Lung (tissue), 12 donors: ENCODE data around the gene KANSL3. TPM values are rescaled to one million over a fixed set of nuclear protein-coding genes. Genes with fewer than 3 reads are reported as not detected.

Experiments
- ATAC-seq: fragments of 200-7000 bp; cut with Tn5 transposase; one replicate; pipeline ENCODE4 v1.9.1; 2020; ENCODE audit warnings: moderate number of reproducible peaks; ENCODE audit not compliant: insufficient read depth, low FRiP score
- DNase-seq, 3 donors: peaks; one replicate each; pipeline ENCODE4 v3.0.0-alpha.2; 2013 to 2017
- H3K27ac ChIP-seq, 2 donors: one replicate each; pipeline ENCODE4 v1.5.1; 2013; ENCODE audit warnings: mild to moderate bottlenecking in 2 of 2, moderate library complexity in 2 of 2, control low read depth in 1 of 2, inconsistent platforms in 1 of 2, low read depth in 1 of 2, low read length in 1 of 2
- H3K27me3 ChIP-seq, 3 donors: one replicate each; pipeline ENCODE4 v1.5.1; 2013; ENCODE audit warnings: low read length in 2 of 3; ENCODE audit not compliant: control insufficient read depth in 3 of 3, insufficient read depth in 3 of 3
- H3K36me3 ChIP-seq, 4 donors: one replicate each; pipeline ENCODE4 v1.5.1; 2013; ENCODE audit warnings: low read length in 4 of 4, mild to moderate bottlenecking in 1 of 4, moderate library complexity in 1 of 4; ENCODE audit not compliant: control insufficient read depth in 4 of 4, insufficient read depth in 4 of 4
- H3K4me1 ChIP-seq, 5 donors: one replicate each; pipeline ENCODE4 v1.5.1; 2013; ENCODE audit warnings: low read length in 5 of 5, mild to moderate bottlenecking in 2 of 5, moderate library complexity in 1 of 5; ENCODE audit not compliant: control insufficient read depth in 5 of 5, insufficient read depth in 5 of 5
- H3K4me3 ChIP-seq: one replicate; pipeline ENCODE4 v1.5.1; 2013; ENCODE audit warnings: mild to moderate bottlenecking, control low read depth, moderate library complexity
- H3K9ac ChIP-seq, 2 donors: one replicate each; pipeline ENCODE4 v1.5.1; 2013; ENCODE audit warnings: low read length in 2 of 2, control low read depth in 1 of 2; ENCODE audit not compliant: insufficient read depth in 1 of 2
- H3K9me3 ChIP-seq, 4 donors: one replicate each; pipeline ENCODE4 v1.5.1; 2013; ENCODE audit warnings: low read length in 3 of 4, mild to moderate bottlenecking in 1 of 4, moderate library complexity in 1 of 4; ENCODE audit not compliant: control insufficient read depth in 4 of 4, insufficient read depth in 3 of 4
- WGBS, 2 donors: extraction: QIAGEN DNeasy Blood & Tissue Kit; methylation state at CpG; one replicate each; pipeline ENCODE4 v1.1.7; 2013; 5-methylcytosine and 5-hydroxymethylcytosine counted together
- polyA plus RNA-seq, 2 donors: library from polyadenylated mRNA; stranded (reverse); fragments of 200-250 nt; gene quantifications; one replicate each; pipeline ENCODE4 v1.2.1, GENCODE V29; 2013
- total RNA-seq, 2 donors: library from RNA; depleted of rRNA in 1 of 2; stranded (reverse); fragments of >200 nt in 1 of 2; gene quantifications; one replicate each; pipeline ENCODE4 v1.2.1, GENCODE V29; 2014 to 2021
- TF ChIP-seq, protein P1 (sequence below): IDR thresholded peaks from 2 replicates; pipeline ENCODE4 v1.5.1; 2012; ENCODE audit warnings: mild to moderate bottlenecking; ENCODE audit errors: control extremely low read depth, extremely low read depth
- donor health status: control.
- donor health status: control.
- donor health status: Bipolar disorder and iron deficiency.
- donor health status: healthy.
- donor health status: DM: yes; HTN: yes; CAD: no.

Gene KANSL3
- total and polyA plus RNA-seq, 4 donors = 16.7 to 91.4 (median 33.6) TPM

DNA sequence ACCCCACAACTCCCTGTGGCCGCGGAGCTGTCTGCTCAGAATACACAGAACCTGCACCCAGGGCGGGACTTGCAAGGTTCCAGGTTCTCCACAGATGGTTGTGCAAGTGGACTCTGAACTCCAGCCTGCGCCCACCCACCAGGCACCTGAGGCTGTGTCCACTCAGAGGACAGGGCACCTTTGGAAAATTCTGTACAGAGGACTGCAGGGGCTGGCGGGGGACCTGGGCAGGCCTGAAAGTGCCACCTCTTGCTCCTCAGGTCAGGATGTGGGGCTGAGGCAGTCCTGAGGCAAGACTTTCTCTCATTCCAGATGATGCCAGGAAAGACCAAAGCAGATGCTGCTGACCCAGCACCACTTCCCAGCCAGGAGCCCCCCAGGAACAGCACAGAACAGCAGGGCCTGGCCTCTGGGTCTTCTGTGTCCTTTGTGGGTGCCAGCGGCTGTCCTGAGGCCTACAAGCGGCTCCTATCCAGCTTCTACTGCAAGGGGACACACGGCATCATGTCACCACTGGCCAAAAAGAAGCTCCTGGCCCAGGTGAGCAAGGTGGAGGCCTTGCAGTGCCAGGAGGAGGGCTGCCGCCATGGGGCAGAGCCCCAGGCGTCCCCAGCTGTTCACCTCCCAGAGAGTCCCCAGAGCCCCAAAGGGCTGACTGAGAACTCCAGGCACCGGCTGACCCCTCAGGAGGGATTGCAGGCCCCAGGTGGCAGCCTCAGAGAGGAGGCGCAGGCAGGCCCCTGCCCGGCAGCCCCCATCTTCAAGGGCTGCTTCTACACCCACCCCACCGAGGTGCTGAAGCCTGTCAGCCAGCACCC is 87.1 kb downstream of the KANSL3 start:
- ATAC-seq (no peak), DNase-seq (no peak)
- Histone ChIP-seq H3K27ac (no peak overlapping the region), H3K4me1 (peaks cover 0 to 14% (median 3%) of the 10 kb centered on the region in 5 donors), H3K27me3 (no peaks in the 10 kb centered on the region), H3K4me3 (no peak overlapping the region), H3K9me3 (peaks cover 0 to 2% (median 0%) of the 10 kb centered on the region in 4 donors), H3K9ac (no peak overlapping the region), H3K36me3 (peaks cover 0 to 59% (median 0%) of the 10 kb centered on the region in 4 donors)
- 93 to 96% methylated on average over 14 of the region's 14 CpGs for WGBS, 2 donors
- TF ChIP-seq, protein P1, sequence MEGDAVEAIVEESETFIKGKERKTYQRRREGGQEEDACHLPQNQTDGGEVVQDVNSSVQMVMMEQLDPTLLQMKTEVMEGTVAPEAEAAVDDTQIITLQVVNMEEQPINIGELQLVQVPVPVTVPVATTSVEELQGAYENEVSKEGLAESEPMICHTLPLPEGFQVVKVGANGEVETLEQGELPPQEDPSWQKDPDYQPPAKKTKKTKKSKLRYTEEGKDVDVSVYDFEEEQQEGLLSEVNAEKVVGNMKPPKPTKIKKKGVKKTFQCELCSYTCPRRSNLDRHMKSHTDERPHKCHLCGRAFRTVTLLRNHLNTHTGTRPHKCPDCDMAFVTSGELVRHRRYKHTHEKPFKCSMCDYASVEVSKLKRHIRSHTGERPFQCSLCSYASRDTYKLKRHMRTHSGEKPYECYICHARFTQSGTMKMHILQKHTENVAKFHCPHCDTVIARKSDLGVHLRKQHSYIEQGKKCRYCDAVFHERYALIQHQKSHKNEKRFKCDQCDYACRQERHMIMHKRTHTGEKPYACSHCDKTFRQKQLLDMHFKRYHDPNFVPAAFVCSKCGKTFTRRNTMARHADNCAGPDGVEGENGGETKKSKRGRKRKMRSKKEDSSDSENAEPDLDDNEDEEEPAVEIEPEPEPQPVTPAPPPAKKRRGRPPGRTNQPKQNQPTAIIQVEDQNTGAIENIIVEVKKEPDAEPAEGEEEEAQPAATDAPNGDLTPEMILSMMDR = no peak

DNA sequence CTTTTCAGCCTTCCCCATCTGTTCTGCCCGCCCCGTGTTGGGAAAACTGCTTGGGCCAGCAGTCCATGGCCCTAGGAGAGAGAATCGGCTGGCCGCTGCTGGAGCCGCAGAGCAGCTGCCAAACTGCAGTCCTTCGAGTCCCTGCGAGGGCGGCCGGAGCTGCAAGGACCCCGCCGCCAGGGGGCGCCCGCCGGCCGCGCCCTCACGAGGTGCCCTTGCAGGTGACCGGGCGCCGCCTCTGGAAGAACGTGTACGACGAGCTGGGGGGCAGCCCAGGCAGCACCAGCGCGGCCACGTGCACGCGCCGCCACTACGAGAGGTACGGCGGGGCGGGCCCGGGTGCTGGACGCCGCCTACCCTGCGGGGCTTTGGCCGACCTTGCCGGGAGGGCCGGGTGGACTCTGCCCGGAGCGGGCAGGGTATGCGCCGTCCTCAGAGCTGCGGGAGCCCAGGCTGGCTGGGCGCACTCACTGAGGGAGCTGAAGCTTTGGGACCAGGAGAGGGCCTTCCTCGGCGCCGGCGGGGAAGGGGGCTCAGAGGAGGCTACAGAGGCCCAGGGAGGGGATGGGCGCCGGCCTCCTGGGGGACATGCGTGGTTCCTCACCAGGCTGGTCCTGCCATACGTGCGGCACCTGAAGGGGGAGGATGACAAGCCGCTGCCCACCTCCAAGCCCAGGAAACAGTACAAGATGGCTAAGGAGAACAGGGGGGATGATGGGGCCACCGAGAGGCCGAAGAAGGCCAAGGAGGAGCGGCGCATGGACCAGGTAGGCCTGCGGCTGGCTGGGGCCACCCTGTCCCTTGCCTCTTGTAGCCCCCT is 87.9 kb downstream of the KANSL3 start:
- no peak for DNase-seq
- H3K27ac ChIP-seq = no peak overlapping the region
- no peak overlapping the region for H3K9ac ChIP-seq
- H3K36me3 ChIP-seq = peaks cover 0 to 60% (median 0%) of the 10 kb centered on the region in 4 donors
- TF ChIP-seq, protein P1 = no peak
- H3K4me3 ChIP-seq = no peak overlapping the region
- WGBS, 2 donors = 80 to 88% methylated on average over 52 to 61 of the region's 61 CpGs
- peaks cover 0 to 2% (median 0%) of the 10 kb centered on the region in 4 donors for H3K9me3 ChIP-seq
- ATAC-seq = no peak
- peaks cover 0 to 14% (median 3%) of the 10 kb centered on the region in 5 donors for H3K4me1 ChIP-seq
- no peaks in the 10 kb centered on the region for H3K27me3 ChIP-seq

DNA sequence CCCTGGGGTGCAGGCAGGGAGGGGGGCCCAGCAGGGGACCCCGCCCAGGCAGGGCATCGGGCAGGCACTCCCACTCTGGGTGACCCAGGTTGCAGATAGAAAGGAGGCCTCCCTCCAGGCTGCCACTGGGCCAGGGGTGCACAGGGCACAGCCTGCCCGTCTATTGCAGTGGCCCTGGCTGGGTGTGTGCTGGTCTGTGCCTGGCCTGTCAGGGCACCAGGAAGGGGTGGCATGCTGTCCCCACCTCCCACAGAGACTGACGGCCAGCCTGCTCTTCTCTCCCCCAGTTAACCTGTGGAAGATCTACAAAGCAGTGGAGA is 88.7 kb downstream of the KANSL3 start:
- TF ChIP-seq, protein P1 = no peak
- ATAC-seq (no peak), DNase-seq (no peak)
- Histone ChIP-seq H3K27me3 (no peaks in the 10 kb centered on the region), H3K4me3 (no peak overlapping the region), H3K9ac (no peak overlapping the region), H3K9me3 (peaks cover 0 to 2% (median 0%) of the 10 kb centered on the region in 4 donors), H3K4me1 (peaks cover 0 to 14% (median 3%) of the 10 kb centered on the region in 5 donors), H3K36me3 (peaks cover 0 to 60% (median 0%) of the 10 kb centered on the region in 4 donors), H3K27ac (no peak overlapping the region)
- WGBS, 2 donors = 88 to 91% methylated on average over 3 to 4 of the region's 4 CpGs
